Hepatocyte (in vitro differentiated cells): Measurements from ENCODE around the gene LFNG. TPM values are rescaled to one million over a fixed set of nuclear protein-coding genes. Genes with fewer than 3 reads are reported as not detected.

Experiments
- DNase-seq: peaks from one replicate; pipeline ENCODE4 v3.0.0-alpha.2; 2016; ENCODE audit warnings: low spot score
- H2AFZ ChIP-seq: fragments of 200-600 bp; sonication (generic); 2 replicates; pipeline ENCODE4 v1.6.0; 2016; ENCODE audit warnings: antibody characterized with exemption, mild to moderate bottlenecking
- H3K27ac ChIP-seq: fragments of 200-600 bp; sonication (generic); 2 replicates; pipeline ENCODE4 v1.5.1; 2016; ENCODE audit warnings: mild to moderate bottlenecking
- H3K27me3 ChIP-seq: fragments of 200-600 bp; sonication (generic); 2 replicates; pipeline ENCODE4 v1.6.1; 2016
- H3K36me3 ChIP-seq: fragments of 200-600 bp; sonication (generic); replicated peaks from 2 replicates; pipeline ENCODE4 v1.5.1; 2016; ENCODE audit warnings: low read depth; ENCODE audit not compliant: insufficient read depth
- H3K4me1 ChIP-seq: fragments of 200-600 bp; sonication (generic); 2 replicates; pipeline ENCODE4 v1.5.1; 2016; ENCODE audit warnings: mild to moderate bottlenecking, moderate library complexity; ENCODE audit not compliant: insufficient read depth
- H3K4me2 ChIP-seq: fragments of 200-600 bp; sonication (generic); 2 replicates; pipeline ENCODE4 v1.6.0; 2016
- H3K4me3 ChIP-seq: fragments of 200-600 bp; sonication (generic); 2 replicates; pipeline ENCODE4 v1.5.1; 2016; ENCODE audit warnings: mild to moderate bottlenecking
- H3K79me2 ChIP-seq: fragments of 200-600 bp; sonication (generic); 2 replicates; pipeline ENCODE4 v1.6.0; 2017; ENCODE audit warnings: mild to moderate bottlenecking
- H3K9me2 ChIP-seq: fragments of 200-600 bp; sonication (generic); replicated peaks from 2 replicates; pipeline ENCODE4 v1.6.0; 2017; ENCODE audit warnings: mild to moderate bottlenecking; ENCODE audit not compliant: insufficient read depth
- H3K9me3 ChIP-seq: fragments of 200-600 bp; sonication (generic); 2 replicates; pipeline ENCODE4 v1.5.1; 2016; ENCODE audit warnings: low read depth, mild to moderate bottlenecking
- H4K20me1 ChIP-seq: fragments of 200-600 bp; sonication (generic); 2 replicates; pipeline ENCODE4 v1.6.0; 2016; ENCODE audit warnings: mild to moderate bottlenecking; ENCODE audit not compliant: insufficient read depth, poor library complexity, severe bottlenecking
- CTCF ChIP-seq: fragments of 200-600 bp; sonication (generic); IDR thresholded peaks from 2 replicates; pipeline ENCODE4 v1.5.1; 2016; ENCODE audit warnings: antibody characterized with exemption, mild to moderate bottlenecking; ENCODE audit not compliant: poor library complexity
- EZH2 ChIP-seq: fragments of 200-600 bp; sonication (generic); IDR thresholded peaks from 2 replicates; pipeline ENCODE4 v1.6.1; 2016; ENCODE audit warnings: antibody characterized with exemption, mild to moderate bottlenecking, borderline replicate concordance
- EZH2phosphoT487 ChIP-seq: fragments of 200-600 bp; sonication (generic); IDR thresholded peaks from one replicate; pipeline ENCODE4 v1.6.1; 2018; ENCODE audit warnings: antibody characterized with exemption, mild to moderate bottlenecking, low read depth, moderate library complexity; ENCODE audit not compliant: unreplicated experiment, severe bottlenecking
- WGBS: methylation state at CpG from one replicate; pipeline ENCODE4 v1.1.6; 2016; ENCODE audit warnings: low lambda C conversion rate; ENCODE audit errors: missing lambda C conversion rate; 5-methylcytosine and 5-hydroxymethylcytosine counted together
- polyA plus RNA-seq: library from polyadenylated mRNA; unstranded; fragments of >200 nt; fragmentation: Nextera tagmentation; extraction: Ambion mirVana; gene quantifications from 2 replicates; pipeline ENCODE4 v1.2.1, GENCODE V29; 2016
- total RNA-seq: library from RNA; depleted of rRNA; stranded (reverse); fragments of >200 nt; gene quantifications from 2 replicates; pipeline ENCODE4 v1.2.3, GENCODE V29; 2014

The LFNG gene
- total and polyA plus RNA-seq, 2 experiments from 2014 or later = 1.2 to 4.5 TPM

- Histone ChIP-seq H3K4me1 (peaks cover 14% of the 10 kb centered on the region), H3K4me3 (no peak overlapping the region), H3K27me3 (no peaks in the 10 kb centered on the region), H3K9me2 (no peaks in the 10 kb centered on the region), H3K4me2 (no peak overlapping the region), H3K27ac (no peak overlapping the region), H3K9me3 (no peaks in the 10 kb centered on the region), H2AFZ (no peak overlapping the region), H3K36me3 (no peaks in the 10 kb centered on the region), H3K79me2 (no peaks in the 10 kb centered on the region), H4K20me1 (no peaks in the 10 kb centered on the region)
- WGBS = 85% methylated on average over 10 of the region's 18 CpGs
- TF ChIP-seq EZH2 = no peak
- DNase-seq = no peak
These were observed 7.8 kb upstream of the LFNG start for GRCh38 chr7:2511769-2512168.

- H3K9me2 ChIP-seq = no peaks in the 10 kb centered on the region
- no peaks in the 10 kb centered on the region for H3K36me3 ChIP-seq
- no peak overlapping the region for H3K4me2 ChIP-seq
- H3K4me1 ChIP-seq = peaks cover 18% of the 10 kb centered on the region
- H3K27ac ChIP-seq = no peak overlapping the region
- H4K20me1 ChIP-seq = no peaks in the 10 kb centered on the region
- no peaks in the 10 kb centered on the region for H3K9me3 ChIP-seq
- 76% methylated on average over 12 of the region's 12 CpGs for WGBS
- H2AFZ ChIP-seq = no peak overlapping the region
- TF ChIP-seq EZH2phosphoT487 = no peak
- H3K27me3 ChIP-seq = no peaks in the 10 kb centered on the region
- no peak for DNase-seq
- H3K4me3 ChIP-seq = no peak overlapping the region
- no peaks in the 10 kb centered on the region for H3K79me2 ChIP-seq
These were observed 7.4 kb upstream of the LFNG start for GRCh38 chr7:2512179-2512661.

- no peak for TF ChIP-seq EZH2
- TF ChIP-seq EZH2phosphoT487 = no peak
- no peak for TF ChIP-seq CTCF
- Histone ChIP-seq H3K9me2 (no peaks in the 10 kb centered on the region), H3K27ac (no peak overlapping the region), H3K4me3 (no peak overlapping the region), H2AFZ (no peak overlapping the region), H3K27me3 (no peaks in the 10 kb centered on the region), H3K4me1 (peaks cover 21% of the 10 kb centered on the region), H3K79me2 (no peaks in the 10 kb centered on the region), H3K9me3 (no peaks in the 10 kb centered on the region), H3K36me3 (no peaks in the 10 kb centered on the region), H4K20me1 (no peaks in the 10 kb centered on the region), H3K4me2 (no peak overlapping the region)
- 82% methylated on average over 3 of the region's 3 CpGs for WGBS
- DNase-seq = no peak
These were observed 6.9 kb upstream of the LFNG start for GRCh38 chr7:2512713-2513112.

- Histone ChIP-seq H3K4me1 (peaks cover 29% of the 10 kb centered on the region), H3K36me3 (no peaks in the 10 kb centered on the region), H4K20me1 (no peaks in the 10 kb centered on the region), H3K27ac (no peak overlapping the region), H3K4me3 (no peak overlapping the region), H3K27me3 (peaks cover 8% of the 10 kb centered on the region), H3K4me2 (no peak overlapping the region), H2AFZ (no peak overlapping the region), H3K9me2 (no peaks in the 10 kb centered on the region), H3K79me2 (no peaks in the 10 kb centered on the region), H3K9me3 (no peaks in the 10 kb centered on the region)
- no peak for DNase-seq
- WGBS = 99% methylated on average over 7 of the region's 7 CpGs
- TF ChIP-seq EZH2phosphoT487 (no peak), EZH2 (no peak), CTCF (no peak)
These were observed 5.9 kb upstream of the LFNG start for GRCh38 chr7:2513702-2514101.
